Measurements from ENCODE around the gene BCAP31.

- TF ChIP-seq EP300 (IDR thresholded peaks at IDR 0.05) = no peak
- no peak for TF ChIP-seq CTCF (IDR thresholded peaks at IDR 0.05)
- no peak for TF ChIP-seq POLR2A (IDR thresholded peaks at IDR 0.05; ENCODE audit: low read depth)
- TF ChIP-seq POLR2AphosphoS5 (IDR thresholded peaks at IDR 0.05) = peak in 1 of 2 donors; percentile 51
These were observed 42.1 kb upstream of the BCAP31 start for GRCh38 chrX:153766098-153766817.

All from esophagus muscularis mucosa (tissue), 4 donors.